Adrenal gland (tissue), 12 donors: ENCODE measurements around the gene SLC2A6. TPM values are rescaled to one million over a fixed set of nuclear protein-coding genes. Genes with fewer than 3 reads are reported as not detected.
"Not testable (repeated sequence)": the region's sequence is repeated elsewhere in the genome, so short reads cannot be mapped to it uniquely, and the experiment has no call there.

Source experiments
- DNase-seq, 7 donors: peaks; one replicate each; pipeline ENCODE4 v3.0.0-alpha.2; 2019 to 2020
- H3K27ac ChIP-seq, 5 donors: fragments of 200-600 bp; sonication (generic) in 4 of 5; 1 replicate in 3 of 5; 2 replicates in 2 of 5; pipeline versions ENCODE4 v1.5.1 to v1.8.0; 2016 to 2020; ENCODE audit warnings: mild to moderate bottlenecking in 1 of 5
- H3K27me3 ChIP-seq: fragments of 200-600 bp; 2 replicates; pipeline ENCODE4 v1.8.0; 2021
- H3K36me3 ChIP-seq, 2 donors: fragments of 200-600 bp; replicated peaks in 1 of 2; 1 replicate in 1 of 2; 2 replicates in 1 of 2; pipeline versions ENCODE4 v1.5.1 to v1.8.0; 2018 to 2022
- H3K4me1 ChIP-seq, 2 donors: fragments of 200-600 bp; replicated peaks in 1 of 2; 1 replicate in 1 of 2; 2 replicates in 1 of 2; pipeline versions ENCODE4 v1.5.1 to v1.8.0; 2018 to 2021
- H3K4me3 ChIP-seq, 4 donors: fragments of 200-600 bp; sonication (generic) in 3 of 4; one replicate each; pipeline ENCODE4 v1.5.1; 2016 to 2018
- H3K9me3 ChIP-seq, 3 donors: fragments of 200-600 bp; sonication (generic) in 1 of 3; replicated peaks in 1 of 3; 1 replicate in 2 of 3; 2 replicates in 1 of 3; pipeline versions ENCODE4 v1.5.1 to v1.8.0; 2016 to 2021
- POLR2A ChIP-seq, 2 donors: fragments of 450-650 bp; IDR thresholded peaks; one replicate each; pipeline ENCODE4 v1.6.1; 2017; ENCODE audit warnings: antibody characterized with exemption in 2 of 2, mild to moderate bottlenecking in 2 of 2, moderate library complexity in 1 of 2
- WGBS, 4 donors: extraction: QIAGEN DNeasy Blood & Tissue Kit in 2 of 4; methylation state at CpG; one replicate each; pipeline versions ENCODE4 v1.1.5 to v1.1.7; 2013 to 2017; 5-methylcytosine and 5-hydroxymethylcytosine counted together
- intact Hi-C, 2 donors: fragments of 100-400 bp; cut with DNase I; formaldehyde crosslinking; loops; one replicate each; pipeline versions ENCODE4 v1.14.1 to v1.15.0; 2022 to 2023
- polyA plus RNA-seq, 3 donors: library from polyadenylated mRNA; stranded (reverse); fragments of 200-250 nt in 2 of 3; fragments of 350-450 nt in 1 of 3; fragmentation: Illumina TruSeq in 1 of 3; extraction: RNeasy Lipid Tissue Mini Kit (QIAGEN cat#74804) in 1 of 3; gene quantifications; one replicate each; pipeline ENCODE4 v1.2.3, GENCODE V29; 2013 to 2014
- total RNA-seq, 9 donors: library from RNA; depleted of rRNA in 4 of 9; stranded (reverse); fragments of >200 nt in 4 of 9; fragments of 120-200 nt in 1 of 9; fragmentation: NEBNext Ultra II Directional in 1 of 9; extraction: Animal tissue kit (Norgen Biotek cat#: 25700) in 1 of 9; gene quantifications; one replicate each; pipeline versions ENCODE4 v1.1.0 to v1.2.4, GENCODE V29; 2013 to 2023
- TF ChIP-seq, protein P1 (sequence below), 6 experiments: fragments of 450-650 bp in 4 of 6; fragments of 200-600 bp in 2 of 6; sonication (generic) in 1 of 6; IDR thresholded peaks; 1 replicate in 5 of 6; 2 replicates in 1 of 6; pipeline versions ENCODE4 v1.5.1 to v1.8.0; 2016 to 2021; ENCODE audit warnings: antibody characterized with exemption in 6 of 6, mild to moderate bottlenecking in 2 of 6, moderate library complexity in 1 of 6
- donor health status: healthy with polysubstance abuse.
- donor health status: Bipolar disorder and iron deficiency.
- donor health status: DM: yes; HTN: yes; CAD: no.
- donor health status: DM: no; HTN: no; CAD: no.
- donor health status: DM: no; HTN: no; CAD: no.
- donor health status: DM: yes; HTN: yes; CAD: no.

The SLC2A6 gene
- total and polyA plus RNA-seq, 12 donors: 1.4 to 79.1 (median 5.8) TPM

DNA sequence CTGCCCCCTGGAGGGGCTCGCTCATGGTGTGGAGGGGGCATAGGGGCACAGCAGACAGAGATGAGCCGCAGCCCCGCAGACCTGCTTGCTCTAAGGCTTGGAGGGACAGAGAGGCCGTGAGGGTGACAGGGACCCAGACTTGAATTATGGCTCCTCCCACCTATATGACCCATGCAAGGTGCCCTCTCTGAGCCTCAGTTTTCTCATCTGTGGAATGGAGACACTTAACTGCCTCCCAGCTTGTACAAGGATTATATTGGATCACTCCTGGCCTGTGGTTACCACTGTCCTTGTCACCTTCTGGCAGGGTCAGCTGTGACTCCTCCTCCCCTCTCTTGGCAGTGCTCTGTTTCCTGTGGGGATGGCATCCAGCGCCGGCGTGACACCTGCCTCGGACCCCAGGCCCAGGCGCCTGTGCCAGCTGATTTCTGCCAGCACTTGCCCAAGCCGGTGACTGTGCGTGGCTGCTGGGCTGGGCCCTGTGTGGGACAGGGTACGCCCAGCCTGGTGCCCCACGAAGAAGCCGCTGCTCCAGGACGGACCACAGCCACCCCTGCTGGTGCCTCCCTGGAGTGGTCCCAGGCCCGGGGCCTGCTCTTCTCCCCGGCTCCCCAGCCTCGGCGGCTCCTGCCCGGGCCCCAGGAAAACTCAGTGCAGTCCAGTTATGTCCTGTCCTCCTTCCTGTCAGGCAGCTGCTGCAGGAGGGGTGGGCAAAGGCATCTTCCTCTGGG, 23.8 kb downstream of the SLC2A6 start:
- intact Hi-C loops: no loop called here
- no peaks in the 10 kb centered on the region for H3K27me3 ChIP-seq
- TF ChIP-seq POLR2A (IDR thresholded peaks at IDR 0.05): no peak
- TF ChIP-seq, protein P1, sequence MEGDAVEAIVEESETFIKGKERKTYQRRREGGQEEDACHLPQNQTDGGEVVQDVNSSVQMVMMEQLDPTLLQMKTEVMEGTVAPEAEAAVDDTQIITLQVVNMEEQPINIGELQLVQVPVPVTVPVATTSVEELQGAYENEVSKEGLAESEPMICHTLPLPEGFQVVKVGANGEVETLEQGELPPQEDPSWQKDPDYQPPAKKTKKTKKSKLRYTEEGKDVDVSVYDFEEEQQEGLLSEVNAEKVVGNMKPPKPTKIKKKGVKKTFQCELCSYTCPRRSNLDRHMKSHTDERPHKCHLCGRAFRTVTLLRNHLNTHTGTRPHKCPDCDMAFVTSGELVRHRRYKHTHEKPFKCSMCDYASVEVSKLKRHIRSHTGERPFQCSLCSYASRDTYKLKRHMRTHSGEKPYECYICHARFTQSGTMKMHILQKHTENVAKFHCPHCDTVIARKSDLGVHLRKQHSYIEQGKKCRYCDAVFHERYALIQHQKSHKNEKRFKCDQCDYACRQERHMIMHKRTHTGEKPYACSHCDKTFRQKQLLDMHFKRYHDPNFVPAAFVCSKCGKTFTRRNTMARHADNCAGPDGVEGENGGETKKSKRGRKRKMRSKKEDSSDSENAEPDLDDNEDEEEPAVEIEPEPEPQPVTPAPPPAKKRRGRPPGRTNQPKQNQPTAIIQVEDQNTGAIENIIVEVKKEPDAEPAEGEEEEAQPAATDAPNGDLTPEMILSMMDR (IDR thresholded peaks at IDR 0.05): no peak

DNA sequence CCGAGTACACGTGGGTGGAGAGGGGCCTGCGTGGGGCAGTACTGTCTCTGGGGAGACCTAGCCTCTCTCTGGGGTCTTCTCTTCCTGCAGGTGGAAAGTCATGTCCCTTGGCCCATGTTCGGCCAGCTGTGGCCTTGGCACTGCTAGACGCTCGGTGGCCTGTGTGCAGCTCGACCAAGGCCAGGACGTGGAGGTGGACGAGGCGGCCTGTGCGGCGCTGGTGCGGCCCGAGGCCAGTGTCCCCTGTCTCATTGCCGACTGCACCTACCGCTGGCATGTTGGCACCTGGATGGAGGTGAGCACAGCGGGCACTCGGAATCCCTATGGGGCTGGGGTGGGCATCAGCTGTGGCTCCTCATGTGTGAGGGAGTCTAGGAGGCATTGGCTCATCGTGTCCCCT, 24.6 kb downstream of the SLC2A6 start:
- 70 to 84% (median 78%) methylated on average over 2 to 19 of the region's 19 CpGs for whole genome bisulfite sequencing, 4 donors
- no peak for DNase-seq
- Histone ChIP-seq H3K36me3 (no peaks in the 10 kb centered on the region), H3K9me3 (no peaks in the 10 kb centered on the region), H3K4me1 (peaks cover 0 to 9% of the 10 kb centered on the region in 2 donors), H3K27ac (no peak overlapping the region), H3K4me3 (no peak overlapping the region), H3K27me3 (no peaks in the 10 kb centered on the region)
- TF ChIP-seq, protein P1 (IDR thresholded peaks at IDR 0.05): no peak
- TF ChIP-seq POLR2A (IDR thresholded peaks at IDR 0.05): no peak
- intact Hi-C loops: no loop called here

More for the DNA sequence above, 23.8 kb downstream of the SLC2A6 start:
- Histone ChIP-seq H3K36me3 (no peaks in the 10 kb centered on the region), H3K9me3 (no peaks in the 10 kb centered on the region), H3K4me3 (no peak overlapping the region), H3K4me1 (peaks cover 0 to 9% of the 10 kb centered on the region in 2 donors), H3K27ac (no peak overlapping the region)
- no peak for DNase-seq
- WGBS, 4 donors: 77 to 95% (median 92%) methylated on average over 9 to 20 of the region's 20 CpGs

DNA sequence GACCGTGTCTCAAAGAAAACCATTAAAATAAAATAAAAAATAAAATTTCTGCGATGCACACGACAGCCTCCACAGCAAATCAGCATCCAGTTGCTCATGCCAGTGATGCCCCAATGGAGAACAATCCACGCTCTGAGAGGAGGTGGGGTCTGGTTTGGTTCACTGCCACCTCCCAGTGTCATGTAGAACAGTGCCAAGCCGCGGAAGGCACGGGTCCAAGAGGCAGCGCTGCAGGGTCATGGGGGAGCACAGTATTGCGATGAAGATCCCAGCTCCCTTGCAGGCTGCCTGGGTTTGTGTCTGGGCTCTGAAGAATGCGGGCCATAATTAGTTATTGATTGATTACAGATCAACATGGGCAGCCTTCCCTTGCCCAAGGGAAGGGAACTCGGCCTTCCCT, 25.2 kb downstream of the SLC2A6 start:
- H3K4me3 ChIP-seq: no peak overlapping the region
- 76 to 84% (median 79%) methylated on average over 10 to 11 of the region's 11 CpGs for WGBS, 4 donors
- no peaks in the 10 kb centered on the region for H3K27me3 ChIP-seq
- peaks cover 0 to 2% of the 10 kb centered on the region in 2 donors for H3K4me1 ChIP-seq
- DNase-seq: no peak
- H3K9me3 ChIP-seq: no peaks in the 10 kb centered on the region
- H3K27ac ChIP-seq: no peak overlapping the region
- no peak for TF ChIP-seq POLR2A (IDR thresholded peaks at IDR 0.05)
- TF ChIP-seq, protein P1 (IDR thresholded peaks at IDR 0.05): no peak
- H3K36me3 ChIP-seq: no peaks in the 10 kb centered on the region
- intact Hi-C loops: no loop called here

DNA sequence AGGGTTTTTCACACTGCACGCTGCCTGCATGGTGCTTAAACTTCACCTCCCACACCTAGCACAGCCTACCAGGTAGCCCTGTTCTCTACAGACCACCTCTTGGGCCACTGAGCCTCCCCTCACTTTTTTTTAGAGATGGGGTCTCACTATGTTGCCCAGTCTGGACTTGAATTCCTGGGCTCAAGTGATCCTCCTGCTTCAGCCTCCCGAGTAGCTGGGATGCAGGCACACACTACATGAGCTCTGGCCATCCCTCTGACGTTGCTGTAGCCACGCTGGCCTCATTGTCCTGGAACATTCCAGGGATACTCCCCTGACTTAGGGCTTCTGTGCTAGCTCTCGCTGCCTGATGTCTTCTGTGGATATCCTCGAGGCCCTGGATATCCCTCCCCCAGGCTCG, 26.3 kb downstream of the SLC2A6 start:
- Histone ChIP-seq H3K4me3 (no peak overlapping the region), H3K36me3 (no peaks in the 10 kb centered on the region), H3K27ac (no peak overlapping the region), H3K4me1 (no peaks in the 10 kb centered on the region), H3K9me3 (no peaks in the 10 kb centered on the region), H3K27me3 (no peaks in the 10 kb centered on the region)
- intact Hi-C loops: no loop called here
- 63 to 89% (median 78%) methylated on average over 4 to 7 of the region's 7 CpGs for WGBS, 4 donors
- DNase-seq: no peak
- no peak for TF ChIP-seq POLR2A (IDR thresholded peaks at IDR 0.05)
- TF ChIP-seq, protein P1 (IDR thresholded peaks at IDR 0.05): no peak

DNA sequence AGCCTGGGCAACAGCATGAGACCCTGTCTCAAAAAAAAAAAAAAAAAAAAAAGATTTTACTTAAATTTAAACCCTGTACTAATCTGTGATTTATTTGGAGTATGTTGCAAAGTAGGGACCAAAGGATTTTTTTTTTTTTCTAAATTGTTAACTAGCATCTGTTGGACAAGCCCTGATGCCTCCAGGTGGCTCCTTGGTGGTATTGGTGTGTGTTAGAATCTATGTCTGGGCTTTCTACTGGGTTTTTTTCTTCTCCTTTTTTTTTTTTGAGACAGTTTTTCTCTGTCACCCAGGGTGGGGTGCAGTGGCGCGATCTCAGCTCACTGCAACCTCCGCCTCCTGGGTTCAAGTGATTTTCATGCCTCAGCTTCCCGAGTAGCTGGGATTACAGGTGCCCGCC, 27.0 kb downstream of the SLC2A6 start:
- H3K4me1 ChIP-seq, H3K9me3 ChIP-seq, intact Hi-C loops, H3K36me3 ChIP-seq, H3K4me3 ChIP-seq, DNase-seq, H3K27me3 ChIP-seq, H3K27ac ChIP-seq: not testable (repeated sequence)
- WGBS, 4 donors: 90 to 95% (median 92%) methylated on average over 5 of the region's 5 CpGs
